ENCODE measurements around the gene NPSR1. TPM values are rescaled to one million over a fixed set of nuclear protein-coding genes. Genes with fewer than 3 reads are reported as not detected.

Gene NPSR1
- total RNA-seq, 1 donor from 2014 or later = not detected

DNA sequence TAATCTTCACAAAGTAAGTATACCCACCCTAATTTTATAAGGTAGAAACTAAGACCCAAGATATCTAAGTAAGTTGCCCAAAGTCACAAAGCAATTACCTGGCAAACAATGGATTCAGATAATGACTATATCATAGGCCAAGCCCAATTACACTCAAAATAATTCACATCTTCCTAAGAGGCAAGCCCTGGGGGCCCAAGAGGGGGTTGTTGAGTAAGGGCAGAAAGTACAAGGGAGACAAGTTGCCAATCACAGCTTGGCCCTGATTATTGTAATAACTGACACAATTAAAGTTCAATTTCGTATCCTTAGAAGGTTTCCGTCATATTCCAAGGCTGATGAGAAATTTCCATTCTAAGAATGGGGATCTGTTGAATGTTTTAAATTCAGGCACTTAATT is 91.4 kb downstream of the NPSR1 start:
- Histone ChIP-seq H3K36me3 (ENCODE audit: control insufficient read depth, insufficient read depth, low read length) (no peaks in the 10 kb centered on the region), H3K4me3 (ENCODE audit: low read depth, low read length) (no peak overlapping the region), H3K27me3 (ENCODE audit: control insufficient read depth, insufficient read depth, low read length) (no peaks in the 10 kb centered on the region)
- DNase-seq (ENCODE audit: low read depth) = no peak
- TF ChIP-seq, protein P1, sequence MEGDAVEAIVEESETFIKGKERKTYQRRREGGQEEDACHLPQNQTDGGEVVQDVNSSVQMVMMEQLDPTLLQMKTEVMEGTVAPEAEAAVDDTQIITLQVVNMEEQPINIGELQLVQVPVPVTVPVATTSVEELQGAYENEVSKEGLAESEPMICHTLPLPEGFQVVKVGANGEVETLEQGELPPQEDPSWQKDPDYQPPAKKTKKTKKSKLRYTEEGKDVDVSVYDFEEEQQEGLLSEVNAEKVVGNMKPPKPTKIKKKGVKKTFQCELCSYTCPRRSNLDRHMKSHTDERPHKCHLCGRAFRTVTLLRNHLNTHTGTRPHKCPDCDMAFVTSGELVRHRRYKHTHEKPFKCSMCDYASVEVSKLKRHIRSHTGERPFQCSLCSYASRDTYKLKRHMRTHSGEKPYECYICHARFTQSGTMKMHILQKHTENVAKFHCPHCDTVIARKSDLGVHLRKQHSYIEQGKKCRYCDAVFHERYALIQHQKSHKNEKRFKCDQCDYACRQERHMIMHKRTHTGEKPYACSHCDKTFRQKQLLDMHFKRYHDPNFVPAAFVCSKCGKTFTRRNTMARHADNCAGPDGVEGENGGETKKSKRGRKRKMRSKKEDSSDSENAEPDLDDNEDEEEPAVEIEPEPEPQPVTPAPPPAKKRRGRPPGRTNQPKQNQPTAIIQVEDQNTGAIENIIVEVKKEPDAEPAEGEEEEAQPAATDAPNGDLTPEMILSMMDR (IDR thresholded peaks at IDR 0.05; ENCODE audit: insufficient read depth, low read length, poor library complexity, severe bottlenecking) = no peak

DNA sequence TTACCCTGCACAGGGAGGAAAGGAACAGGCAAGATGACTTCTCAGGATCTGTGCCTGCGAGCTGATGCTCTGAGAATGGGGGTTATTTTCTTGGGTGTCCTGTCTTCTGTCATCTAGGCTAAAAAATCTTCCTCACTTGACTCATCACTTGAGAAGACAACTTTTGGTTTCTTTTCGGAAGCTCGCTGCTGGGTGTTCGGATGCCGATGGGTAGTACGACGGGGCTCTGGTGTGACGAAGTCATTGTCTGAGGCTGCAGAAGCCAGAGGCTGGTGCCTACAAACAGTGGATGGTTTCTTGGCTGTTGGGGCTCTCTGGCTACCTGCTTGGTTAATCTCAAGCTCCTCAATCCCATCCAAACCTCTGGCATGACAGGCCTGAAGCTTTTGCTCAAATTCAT is 92.2 kb downstream of the NPSR1 start:
- Histone ChIP-seq H3K4me3 (ENCODE audit: low read depth, low read length) (no peak overlapping the region), H3K27me3 (ENCODE audit: control insufficient read depth, insufficient read depth, low read length) (no peaks in the 10 kb centered on the region), H3K36me3 (ENCODE audit: control insufficient read depth, insufficient read depth, low read length) (no peaks in the 10 kb centered on the region)
- TF ChIP-seq, protein P1 (IDR thresholded peaks at IDR 0.05; ENCODE audit: insufficient read depth, low read length, poor library complexity, severe bottlenecking) = no peak
- no peak for DNase-seq (ENCODE audit: low read depth)

DNA sequence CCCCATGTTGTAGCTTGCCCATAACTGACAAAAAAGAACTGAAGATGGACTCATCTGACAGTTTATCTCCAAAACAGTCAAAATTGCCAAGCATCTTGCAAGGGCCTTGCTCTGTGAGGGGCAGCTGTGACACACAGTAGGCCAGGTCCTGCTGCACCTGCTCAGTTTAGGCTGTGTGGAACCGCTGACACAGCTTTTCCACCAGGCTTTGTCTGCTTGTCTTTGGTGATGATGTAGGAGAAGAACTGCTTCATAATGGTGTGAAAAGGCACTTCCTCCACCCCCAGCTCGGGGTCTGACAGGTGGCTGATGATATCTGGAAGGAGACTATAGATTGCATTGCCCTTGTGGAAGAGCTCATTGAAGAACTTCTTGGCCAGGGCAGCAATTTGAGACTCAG is 92.6 kb downstream of the NPSR1 start:
- TF ChIP-seq, protein P1 (IDR thresholded peaks at IDR 0.05; ENCODE audit: insufficient read depth, low read length, poor library complexity, severe bottlenecking) = no peak
- no peaks in the 10 kb centered on the region for H3K27me3 ChIP-seq (ENCODE audit: control insufficient read depth, insufficient read depth, low read length)
- H3K36me3 ChIP-seq (ENCODE audit: control insufficient read depth, insufficient read depth, low read length) = no peaks in the 10 kb centered on the region
- H3K4me3 ChIP-seq (ENCODE audit: low read depth, low read length) = no peak overlapping the region
- no peak for DNase-seq (ENCODE audit: low read depth)

DNA sequence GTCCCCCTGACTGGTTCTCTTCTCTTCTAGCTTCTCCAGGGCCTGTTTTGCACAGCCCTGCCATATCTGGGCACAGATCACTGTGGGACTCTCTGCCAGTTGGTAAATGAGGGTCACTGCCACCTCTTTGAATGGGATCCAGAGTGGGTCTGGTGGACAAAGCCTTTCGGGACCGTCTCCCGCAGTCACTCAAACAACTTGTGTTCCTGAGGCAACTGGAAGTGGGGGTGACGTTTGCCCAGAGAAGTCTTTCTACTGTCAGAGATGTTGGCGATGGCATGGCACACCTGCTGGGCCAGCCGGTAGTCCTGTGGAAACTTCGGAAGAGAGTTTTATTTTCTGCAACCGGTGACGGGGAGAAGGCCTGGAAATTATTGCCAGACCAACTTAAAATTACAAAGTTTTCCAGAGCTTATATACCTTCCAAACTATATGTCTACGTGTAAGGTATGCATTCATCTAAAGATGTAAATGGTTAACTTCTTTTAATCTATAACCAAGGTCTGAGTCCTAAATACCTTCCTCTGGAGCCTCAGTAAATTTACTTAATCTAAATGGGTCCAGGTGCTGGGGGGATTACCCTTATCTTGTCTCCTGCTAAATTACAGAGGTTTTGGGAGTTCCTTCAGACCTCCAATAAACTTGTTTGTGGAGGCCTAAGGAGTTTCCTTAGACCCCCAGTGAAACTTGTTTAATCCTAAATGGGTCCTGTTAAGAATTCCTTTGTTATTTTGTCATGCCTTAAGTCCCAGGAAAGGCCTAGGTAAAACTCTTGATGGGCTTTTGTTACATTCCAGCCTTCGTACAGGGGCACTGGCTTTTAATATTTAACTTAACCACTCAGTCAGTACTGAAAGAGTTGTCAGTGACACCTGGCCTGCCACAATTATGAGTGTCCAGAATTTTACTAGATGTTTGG is 94.0 kb downstream of the NPSR1 start:
- TF ChIP-seq, protein P1 (IDR thresholded peaks at IDR 0.05; ENCODE audit: insufficient read depth, low read length, poor library complexity, severe bottlenecking) = no peak
- Histone ChIP-seq H3K36me3 (ENCODE audit: control insufficient read depth, insufficient read depth, low read length) (no peaks in the 10 kb centered on the region), H3K27me3 (ENCODE audit: control insufficient read depth, insufficient read depth, low read length) (no peaks in the 10 kb centered on the region), H3K4me3 (ENCODE audit: low read depth, low read length) (no peak overlapping the region)
- DNase-seq (ENCODE audit: low read depth) = no peak

DNA sequence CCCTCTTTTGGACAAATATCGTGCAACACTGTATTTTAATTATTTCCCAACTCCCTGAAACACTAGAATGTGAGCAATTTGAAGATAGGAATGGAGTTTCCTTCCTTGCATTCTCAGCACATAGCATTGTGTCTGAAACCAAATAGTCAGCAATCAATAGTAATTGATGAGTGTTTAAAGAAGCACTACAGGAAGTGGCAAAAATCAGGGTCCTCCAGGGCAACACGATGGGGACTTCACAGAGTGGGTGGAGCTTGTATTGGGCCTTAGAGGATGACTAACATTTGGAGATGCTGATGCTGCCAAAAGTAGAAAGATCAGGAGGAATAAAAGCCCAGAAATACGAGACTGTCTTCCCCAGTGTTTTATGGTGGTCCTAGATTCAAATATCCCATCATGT is 94.9 kb downstream of the NPSR1 start:
- Histone ChIP-seq H3K27me3 (ENCODE audit: control insufficient read depth, insufficient read depth, low read length) (no peaks in the 10 kb centered on the region), H3K4me3 (ENCODE audit: low read depth, low read length) (no peak overlapping the region), H3K36me3 (ENCODE audit: control insufficient read depth, insufficient read depth, low read length) (no peaks in the 10 kb centered on the region)
- DNase-seq (ENCODE audit: low read depth) = no peak
- TF ChIP-seq, protein P1 (IDR thresholded peaks at IDR 0.05; ENCODE audit: insufficient read depth, low read length, poor library complexity, severe bottlenecking) = no peak

All from kidney epithelial cell (primary cell).